Stimulated activated CD4-positive, alpha-beta T cell treated with anti-CD3 and anti-CD28 coated beads, Interleukin-15, amount 100 ng/mL, for 48 hours (primary cell): Measurements from ENCODE around the gene SNX2.
"Not testable (repeated sequence)": the region's sequence is repeated elsewhere in the genome, so short reads cannot be mapped to it uniquely, and the experiment has no call there.

ENCODE experiments used
- DNase-seq, 2 donors: peaks; one replicate each; pipeline ENCODE4 v3.0.0-alpha.2; 2020; ENCODE audit warnings: low read depth in 2 of 2

SNX2 gene

GRCh38 chr5:122774861-122775549 is at the start of gene SNX2:
Gene SNX2, plus strand, starts transcription at chr5:122775080. Its CDS starts 24 bp downstream, at chr5:122775104.
- peak; percentile 70 to 84 for DNase-seq

- DNase-seq, result no peak
Measured at GRCh38 chr5:122727112-122727541, 47.8 kb upstream of the SNX2 start.

GRCh38 chr5:122730037-122730436 is 44.8 kb upstream of the SNX2 start:
- no peak for DNase-seq

GRCh38 chr5:122730456-122730855 is 44.4 kb upstream of the SNX2 start:
- DNase-seq, result no peak

GRCh38 chr5:122736086-122736845 is 38.6 kb upstream of the SNX2 start:
- no peak for DNase-seq

- no peak for DNase-seq
Measured at GRCh38 chr5:122738088-122738487, 36.8 kb upstream of the SNX2 start.

GRCh38 chr5:122741681-122742080 is 33.2 kb upstream of the SNX2 start:
- DNase-seq, result no peak

- DNase-seq, result no peak
Measured at GRCh38 chr5:122743261-122743660, 31.6 kb upstream of the SNX2 start.

GRCh38 chr5:122745597-122745996 is 29.3 kb upstream of the SNX2 start:
- no peak for DNase-seq

- DNase-seq, result no peak
Measured at GRCh38 chr5:122749886-122750285, 25.0 kb upstream of the SNX2 start.

GRCh38 chr5:122751293-122751782 is 23.5 kb upstream of the SNX2 start:
- DNase-seq, result no peak

GRCh38 chr5:122753500-122753899 is 21.4 kb upstream of the SNX2 start:
- DNase-seq, result no peak

GRCh38 chr5:122755783-122756182 is 19.1 kb upstream of the SNX2 start:
- no peak for DNase-seq

GRCh38 chr5:122756264-122756911 is 18.5 kb upstream of the SNX2 start:
- no peak for DNase-seq

GRCh38 chr5:122757285-122757684 is 17.6 kb upstream of the SNX2 start:
- DNase-seq, result no peak

- DNase-seq, result no peak
Measured at GRCh38 chr5:122759241-122760070, 15.4 kb upstream of the SNX2 start.

GRCh38 chr5:122760236-122760635 is 14.6 kb upstream of the SNX2 start:
- DNase-seq, result no peak

- no peak for DNase-seq
Measured at GRCh38 chr5:122761115-122761514, 13.8 kb upstream of the SNX2 start.

GRCh38 chr5:122761896-122762295 is 13.0 kb upstream of the SNX2 start:
- DNase-seq, result not testable (repeated sequence)

GRCh38 chr5:122766130-122766529 is 8.8 kb upstream of the SNX2 start:
- no peak for DNase-seq

GRCh38 chr5:122770477-122770876 is 4.4 kb upstream of the SNX2 start:
- no peak for DNase-seq

- DNase-seq, result no peak
Measured at GRCh38 chr5:122772446-122772845, 2.4 kb upstream of the SNX2 start.
